Effector CD8-positive, alpha-beta T cell (primary cell): Measurements from ENCODE around the gene BAHD1.
"Not testable (repeated sequence)": the region's sequence is repeated elsewhere in the genome, so short reads cannot be mapped to it uniquely, and the experiment has no call there.

Experiments
- DNase-seq: peaks from one replicate; lab custom pipeline; 2025; lab: John Stamatoyannopoulos, UW

The BAHD1 gene

DNA sequence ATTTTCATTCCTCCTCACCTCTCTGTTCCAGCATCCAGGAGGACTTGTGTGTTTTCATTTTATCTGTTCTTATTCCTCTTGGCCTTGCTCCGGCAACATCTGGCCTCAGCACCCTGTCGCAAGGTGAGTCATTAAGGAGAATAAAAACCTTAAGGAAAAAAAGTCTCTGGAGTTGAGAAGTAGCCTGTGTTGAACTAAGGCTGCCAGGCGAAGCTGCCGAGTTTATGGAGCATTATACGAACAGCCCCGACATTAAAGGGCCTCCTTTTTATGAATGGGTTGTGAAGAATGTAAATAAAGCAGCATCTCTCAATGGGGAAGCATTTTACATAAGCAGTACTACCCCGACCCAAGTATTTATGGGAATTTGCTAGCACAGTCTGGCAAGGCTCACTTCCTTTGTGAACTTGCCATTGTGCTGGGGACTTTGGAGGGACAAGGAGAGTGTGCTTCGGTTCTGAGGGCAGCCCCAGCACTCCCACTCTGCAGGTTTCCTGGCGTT, 4.7 kb downstream of the BAHD1 start:
- DNase-seq: no peak

DNA sequence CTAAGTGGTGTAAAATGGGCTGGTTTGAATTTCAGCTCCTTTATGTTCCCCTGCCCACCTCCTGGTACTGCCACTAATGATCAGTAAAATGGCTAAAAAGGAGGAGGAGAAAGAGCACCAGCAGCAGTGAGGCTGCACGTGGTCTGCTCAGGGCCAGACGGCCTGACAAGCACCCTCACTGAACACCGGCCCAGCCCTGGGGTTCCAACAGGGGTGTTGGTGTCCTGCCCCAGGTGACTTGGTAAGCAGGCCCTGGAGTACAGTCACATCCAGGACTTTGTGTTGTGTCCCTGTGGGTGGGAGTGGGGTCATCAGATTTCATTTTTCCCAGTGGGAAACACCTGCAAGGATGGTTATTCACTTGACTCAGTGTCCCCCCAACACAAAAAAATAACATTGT, 5.4 kb downstream of the BAHD1 start:
- DNase-seq: no peak

DNA sequence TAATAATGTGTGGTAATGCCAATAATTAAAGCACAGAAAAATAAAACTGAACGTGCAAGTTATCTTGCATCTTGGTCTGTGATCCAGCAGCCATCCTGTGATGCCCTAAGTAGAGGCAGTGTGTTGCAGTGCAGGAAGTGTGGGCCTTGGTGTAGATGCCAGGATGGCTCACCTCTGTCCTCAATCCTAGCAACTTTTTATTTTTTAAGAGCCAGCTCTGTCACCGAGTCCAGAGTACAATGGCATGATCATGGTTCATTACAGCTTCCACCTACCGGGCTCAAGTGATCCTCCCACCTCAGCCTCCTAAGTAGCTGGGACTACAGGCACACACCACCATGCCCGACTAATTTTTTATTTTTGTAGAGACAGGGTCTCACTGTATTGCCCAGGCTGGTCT, 7.6 kb downstream of the BAHD1 start:
- no peak for DNase-seq

DNA sequence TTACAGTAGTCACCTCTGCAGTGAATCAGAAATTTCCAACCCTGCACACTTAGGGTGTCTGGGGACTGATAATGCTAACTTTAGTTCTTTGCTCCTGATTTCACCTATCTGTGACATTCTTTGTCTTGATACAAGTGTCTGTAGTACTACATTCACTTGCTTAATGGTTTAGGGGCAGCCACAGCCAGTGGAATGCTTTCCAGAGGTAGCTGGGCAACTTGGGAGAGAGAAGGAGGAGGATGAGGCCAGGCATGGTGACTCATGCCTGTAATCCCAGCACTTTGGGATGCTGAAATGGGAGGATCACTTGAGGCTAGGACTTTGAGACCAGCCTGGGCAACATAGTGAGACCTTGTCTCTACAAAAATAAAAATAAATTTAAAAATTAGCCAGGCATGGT, 8.5 kb downstream of the BAHD1 start:
- DNase-seq: no peak

DNA sequence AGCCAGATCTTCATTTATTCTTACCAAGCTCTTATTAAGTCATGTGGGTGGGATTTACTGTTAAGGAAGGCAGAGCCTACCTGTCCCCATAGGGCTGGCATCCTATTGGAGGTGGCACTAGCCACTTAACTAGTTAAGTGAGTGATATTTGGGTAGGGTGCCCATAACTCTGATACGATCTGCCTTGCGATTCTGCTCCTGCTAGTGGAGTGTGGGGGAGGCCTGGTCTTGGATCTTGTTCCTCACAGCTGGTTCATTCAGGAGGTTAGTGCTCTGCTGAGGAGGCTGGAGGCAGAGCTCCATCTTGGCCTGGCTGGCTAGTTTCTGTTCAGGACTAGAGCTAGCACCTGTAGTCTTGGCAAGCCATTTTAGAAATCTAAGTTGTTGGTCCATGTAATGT, 9.3 kb downstream of the BAHD1 start:
- no peak for DNase-seq

DNA sequence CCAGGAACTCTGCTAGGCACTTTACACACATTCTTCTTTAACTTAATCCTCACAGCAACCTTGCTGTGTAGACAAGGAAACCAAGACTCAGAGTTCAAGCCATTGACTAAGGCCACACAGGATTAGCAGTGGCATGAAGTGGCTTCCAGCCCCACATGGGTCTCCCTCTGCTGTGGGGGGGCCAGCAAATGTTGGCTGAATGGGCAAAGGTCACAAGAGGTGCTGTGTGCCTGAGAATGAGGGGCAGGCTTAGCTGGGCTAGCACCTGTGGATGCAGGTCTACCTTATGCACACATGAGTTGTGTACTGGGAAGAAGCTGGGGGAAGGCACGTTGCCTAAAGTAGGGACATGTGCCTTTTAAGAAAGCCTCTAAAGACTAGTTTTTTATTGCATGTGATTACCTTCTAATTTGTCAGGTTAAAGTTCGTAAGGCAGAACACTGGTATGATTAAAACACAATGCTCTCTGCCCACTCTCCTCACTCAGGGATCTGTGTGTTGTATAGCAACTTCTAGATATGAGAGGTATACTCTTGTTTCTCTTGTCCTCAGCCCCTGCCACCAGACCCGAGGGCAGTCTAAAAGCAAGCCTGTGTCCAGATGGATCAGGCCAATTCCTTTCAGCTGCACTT, 10.9 kb downstream of the BAHD1 start:
- DNase-seq: no peak

DNA sequence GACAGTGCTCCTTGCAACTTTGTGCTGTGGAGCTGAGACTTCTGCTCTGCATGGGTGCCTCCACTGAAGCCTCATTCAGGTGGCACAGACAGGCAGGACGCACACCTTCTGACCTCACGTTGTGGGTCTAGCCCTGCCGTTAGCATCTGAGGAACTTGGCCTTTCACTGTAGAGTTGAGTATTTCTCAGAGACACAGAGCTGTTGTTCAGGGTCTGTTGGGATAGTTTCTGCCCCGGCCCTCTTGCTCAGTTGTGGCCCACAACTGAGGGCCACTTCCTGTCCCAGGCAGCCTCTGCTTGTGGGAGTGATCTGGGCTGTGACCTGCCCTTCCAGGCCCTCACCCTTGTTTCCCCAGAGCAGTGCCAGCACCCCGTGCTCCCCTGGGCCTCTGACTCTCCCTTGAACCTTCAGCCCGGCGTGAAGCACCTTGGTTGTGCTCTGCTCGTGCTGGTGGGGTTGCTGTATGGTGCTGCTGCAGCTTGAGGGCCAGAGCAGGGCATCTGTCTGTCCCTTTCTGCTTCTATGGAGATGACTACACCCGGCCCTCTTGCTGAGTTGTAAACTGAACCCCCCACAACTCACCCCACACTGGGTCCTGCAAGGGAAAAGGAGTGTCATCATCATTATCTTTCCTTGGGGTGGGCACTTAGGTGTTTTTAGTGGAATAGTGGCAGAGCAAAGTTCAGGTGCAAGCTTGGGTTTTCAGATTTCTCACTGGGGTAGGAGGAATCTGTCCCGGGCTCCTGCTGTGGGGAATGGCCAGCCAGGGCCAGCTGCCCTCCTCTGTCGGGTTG, 11.7 kb downstream of the BAHD1 start:
- no peak for DNase-seq

DNA sequence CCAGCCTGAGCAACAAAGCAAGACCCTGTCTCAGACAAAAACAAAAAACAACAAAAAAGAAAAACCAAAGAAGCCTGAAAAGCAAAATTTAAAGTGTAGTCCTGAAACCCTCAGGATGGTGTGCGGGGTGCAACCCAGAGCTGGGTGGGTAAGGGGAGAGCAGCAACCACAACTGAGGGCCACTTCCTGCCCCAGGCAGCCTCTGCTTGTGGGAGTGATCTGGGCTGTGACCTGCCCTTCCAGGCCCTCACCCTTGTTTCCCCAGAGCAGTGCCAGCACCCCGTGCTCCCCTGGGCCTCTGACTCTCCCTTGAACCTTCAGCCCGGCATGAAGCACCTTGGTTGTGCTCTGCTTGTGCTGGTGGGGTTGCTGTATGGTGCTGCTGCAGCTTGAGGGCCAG, 13.2 kb downstream of the BAHD1 start:
- DNase-seq: not testable (repeated sequence)

DNA sequence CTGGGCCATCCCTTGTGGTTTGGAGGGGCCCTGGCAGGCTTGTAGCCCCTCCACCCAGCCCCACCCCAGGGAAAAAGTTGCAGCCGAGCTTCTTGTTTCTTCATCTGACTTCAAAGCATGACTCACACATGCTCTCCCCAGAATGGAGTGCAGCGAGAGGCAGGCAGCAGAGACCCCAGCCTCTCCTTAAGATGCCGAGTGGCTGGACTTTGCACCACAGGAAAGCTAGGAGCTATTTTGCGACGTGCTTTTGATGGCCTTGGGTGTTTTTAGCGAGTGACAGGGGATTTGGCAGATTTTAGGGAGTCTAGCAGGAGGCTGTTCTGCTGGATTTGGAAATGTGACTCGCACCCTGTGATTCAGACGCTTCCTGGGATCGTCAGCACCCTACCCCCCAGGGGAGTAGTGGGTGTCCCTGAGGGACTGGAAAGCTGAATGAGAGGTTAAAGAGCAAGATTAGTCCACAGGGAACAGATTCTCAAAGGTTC, 14.2 kb downstream of the BAHD1 start:
- no peak for DNase-seq

DNA sequence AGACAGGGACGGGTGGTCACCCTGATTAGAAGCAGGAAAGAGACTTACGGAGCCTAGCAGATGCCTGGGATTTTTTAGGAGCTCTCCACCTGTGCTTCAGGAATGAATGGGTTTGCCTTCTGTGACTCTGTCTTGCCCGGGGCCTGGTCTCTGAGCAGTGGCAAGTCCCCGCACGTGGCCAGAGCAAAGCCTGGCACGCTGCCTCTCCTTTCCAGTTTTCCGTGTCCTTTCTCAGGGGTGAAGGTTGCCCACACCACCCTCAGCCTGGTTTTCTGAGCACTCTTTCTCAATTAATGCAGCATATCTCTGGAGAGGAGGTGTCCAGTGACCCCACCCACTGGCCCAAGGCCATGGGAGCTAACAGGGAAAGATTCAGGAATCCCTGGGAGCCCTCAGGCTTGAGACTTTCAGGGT, 15.6 kb downstream of the BAHD1 start:
- DNase-seq: no peak

DNA sequence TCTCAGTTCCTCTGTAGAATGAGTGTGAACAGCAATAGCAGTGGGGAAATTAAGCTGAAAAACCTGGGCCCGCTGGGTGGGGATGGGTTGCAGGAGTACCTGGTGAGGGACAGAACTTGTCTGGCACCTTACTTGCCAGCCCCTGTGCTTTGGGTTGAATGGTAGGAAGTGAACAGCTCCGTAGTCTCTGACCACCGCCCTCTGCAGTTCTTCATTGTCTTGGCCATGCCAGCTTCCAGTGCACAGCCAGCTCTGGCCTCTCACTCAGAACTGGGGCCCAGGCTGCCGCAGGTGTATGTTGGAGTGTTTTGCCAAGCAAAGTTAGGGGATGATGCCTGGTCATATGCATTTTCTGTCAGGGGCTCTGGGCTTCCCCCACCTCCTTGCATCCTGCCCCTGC, 16.0 kb downstream of the BAHD1 start:
- no peak for DNase-seq

DNA sequence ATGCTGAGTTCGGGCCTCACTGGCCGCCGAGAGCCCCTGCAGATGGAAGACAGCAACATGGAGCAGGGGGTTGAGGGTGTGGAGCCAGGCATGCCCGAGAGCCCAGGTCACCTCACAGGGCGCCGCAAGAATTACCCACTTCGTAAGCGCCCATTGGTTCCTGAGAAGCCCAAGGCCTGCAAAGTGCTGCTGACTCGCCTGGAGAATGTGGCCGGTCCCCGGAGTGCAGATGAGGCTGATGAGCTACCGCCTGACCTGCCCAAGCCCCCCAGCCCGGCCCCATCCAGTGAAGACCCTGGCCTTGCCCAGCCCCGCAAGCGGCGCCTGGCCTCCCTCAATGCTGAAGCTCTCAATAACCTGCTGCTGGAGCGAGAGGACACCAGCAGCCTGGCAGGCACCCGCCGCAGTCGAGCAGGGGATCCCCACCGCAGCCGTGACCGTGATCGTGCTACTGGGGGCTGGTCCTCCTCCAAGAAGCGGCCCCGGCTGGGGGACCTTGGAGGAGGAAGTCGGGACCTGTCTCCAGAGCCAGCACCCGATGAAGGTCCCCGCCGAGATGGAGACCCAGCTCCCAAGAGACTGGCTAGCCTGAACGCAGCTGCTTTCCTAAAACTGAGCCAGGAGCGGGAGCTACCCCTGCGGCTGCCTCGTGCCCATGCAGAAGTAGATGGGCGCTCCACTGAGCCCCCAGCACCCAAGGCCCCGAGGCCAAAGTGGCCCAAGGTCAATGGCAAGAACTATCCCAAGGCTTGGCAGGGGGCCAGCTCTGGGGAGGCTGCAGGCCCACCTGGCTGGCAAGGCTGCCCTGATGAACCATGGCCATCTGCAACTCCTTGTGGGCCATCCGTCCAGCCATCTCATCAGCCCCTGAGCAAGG, 18.0 kb downstream of the BAHD1 start:
- DNase-seq: no peak

DNA sequence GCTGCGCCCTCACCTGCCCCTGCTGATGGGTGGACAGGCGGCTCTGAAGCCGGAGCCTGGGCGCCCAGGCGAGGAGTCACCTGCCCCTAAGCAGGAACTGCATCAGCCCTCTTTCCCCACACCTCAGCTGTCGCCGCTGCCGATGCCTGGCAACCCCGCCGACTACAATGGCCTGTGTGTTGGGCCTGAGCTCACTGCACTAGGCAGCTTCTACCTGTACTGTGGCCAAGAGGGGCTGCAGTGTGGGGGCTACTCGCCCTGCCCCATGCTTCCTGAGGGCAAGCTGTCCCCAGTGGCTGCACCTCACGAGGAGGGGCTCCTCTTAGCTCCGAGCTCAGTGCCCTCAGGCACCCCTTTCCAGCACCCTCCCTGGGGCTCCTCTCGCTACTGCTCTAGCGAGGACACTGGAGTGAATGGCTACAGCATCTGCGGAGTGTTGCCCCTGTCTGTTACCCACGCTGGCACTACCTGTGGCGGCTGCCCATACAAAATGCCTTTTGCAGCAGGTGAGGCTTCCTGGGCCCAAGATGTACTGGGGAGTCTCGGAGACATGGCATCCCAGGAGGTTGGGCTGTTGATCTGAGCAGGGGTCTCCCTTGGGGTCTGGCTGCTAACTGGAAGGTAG, 18.8 kb downstream of the BAHD1 start:
- DNase-seq: no peak

DNA sequence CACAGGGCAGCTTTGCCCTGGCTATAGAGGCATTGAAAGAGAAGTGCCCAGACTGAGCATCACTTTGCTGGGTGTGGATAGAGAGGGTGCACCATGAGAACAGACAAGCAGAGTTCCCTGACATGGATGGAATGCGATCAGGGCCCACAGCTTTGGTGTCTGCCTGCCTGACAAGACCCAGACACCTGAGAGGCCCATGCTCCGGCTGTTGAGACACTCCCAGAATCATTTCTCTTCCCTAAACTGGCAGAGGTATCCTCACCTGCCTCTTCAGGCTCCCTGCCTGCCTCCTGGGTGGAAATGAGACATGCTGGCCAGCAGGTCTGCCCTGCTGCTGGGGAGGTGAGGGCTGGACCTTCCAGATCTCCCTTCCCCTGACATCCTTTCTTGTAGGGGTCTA, 19.7 kb downstream of the BAHD1 start:
- no peak for DNase-seq

DNA sequence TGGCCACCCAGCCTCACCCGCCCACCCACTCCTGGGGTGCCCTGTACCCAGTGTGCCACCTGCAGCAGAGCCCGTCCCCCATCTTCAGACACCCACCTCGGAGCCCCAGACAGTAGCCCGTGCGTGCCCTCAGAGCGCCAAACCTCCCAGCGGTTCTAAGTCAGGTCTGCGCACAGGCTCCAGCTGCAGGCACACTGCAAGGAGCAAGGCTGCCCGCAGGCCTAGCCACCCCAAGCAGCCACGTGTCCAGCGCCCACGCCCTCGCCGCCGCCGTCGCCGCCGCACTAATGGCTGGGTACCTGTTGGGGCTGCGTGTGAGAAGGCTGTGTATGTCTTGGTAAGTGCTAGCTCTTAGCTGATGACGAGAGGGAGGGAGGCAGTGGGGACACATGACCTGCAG, 21.2 kb downstream of the BAHD1 start:
- no peak for DNase-seq

DNA sequence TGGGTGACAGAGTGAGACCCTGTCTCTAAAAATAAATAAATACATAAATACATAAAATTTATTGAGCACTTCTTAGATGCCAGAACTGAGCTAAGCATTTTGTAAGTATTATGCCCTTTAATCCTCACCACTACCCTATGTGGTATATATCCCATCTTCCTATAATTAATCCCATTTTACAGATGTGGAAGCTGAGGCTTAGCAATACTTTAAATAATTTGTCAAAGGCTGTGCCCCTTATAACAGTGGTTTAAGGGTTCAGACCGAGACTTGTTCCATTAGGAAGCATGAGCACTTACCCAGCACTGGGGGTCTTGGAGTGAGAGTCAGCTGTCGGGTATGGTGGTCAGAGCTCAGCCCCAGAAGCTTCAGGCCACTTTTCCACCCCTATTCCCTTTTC, 22.5 kb downstream of the BAHD1 start:
- DNase-seq: no peak

DNA sequence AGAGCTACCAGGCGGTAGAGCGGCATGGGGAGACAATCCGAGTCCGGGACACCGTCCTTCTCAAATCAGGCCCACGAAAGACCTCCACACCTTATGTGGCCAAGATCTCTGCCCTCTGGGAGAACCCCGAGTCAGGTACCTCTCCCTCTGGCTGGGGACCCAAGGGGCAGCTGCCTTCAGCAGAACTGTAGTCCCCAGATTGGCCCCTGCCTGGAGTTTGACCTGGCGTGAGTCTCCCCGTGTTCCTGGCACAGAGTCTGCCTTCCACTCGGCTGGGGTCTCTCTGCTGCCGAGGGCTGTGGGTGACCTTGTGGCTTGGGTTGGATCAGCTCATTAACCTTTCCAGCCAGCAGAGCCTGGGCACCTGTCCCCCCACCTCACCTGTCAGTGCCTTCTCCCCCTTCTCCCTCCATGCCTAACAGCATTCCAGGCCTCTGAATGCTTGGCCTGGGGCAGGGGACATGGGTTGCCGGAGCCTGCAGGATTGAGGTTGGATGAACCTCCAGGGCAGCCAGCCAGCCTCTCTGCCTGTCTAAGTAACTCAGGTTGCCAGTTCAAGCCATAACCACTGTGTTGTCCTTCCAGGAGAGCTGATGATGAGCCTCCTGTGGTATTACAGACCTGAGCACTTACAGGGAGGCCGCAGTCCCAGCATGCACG, 23.3 kb downstream of the BAHD1 start:
- DNase-seq: no peak

DNA sequence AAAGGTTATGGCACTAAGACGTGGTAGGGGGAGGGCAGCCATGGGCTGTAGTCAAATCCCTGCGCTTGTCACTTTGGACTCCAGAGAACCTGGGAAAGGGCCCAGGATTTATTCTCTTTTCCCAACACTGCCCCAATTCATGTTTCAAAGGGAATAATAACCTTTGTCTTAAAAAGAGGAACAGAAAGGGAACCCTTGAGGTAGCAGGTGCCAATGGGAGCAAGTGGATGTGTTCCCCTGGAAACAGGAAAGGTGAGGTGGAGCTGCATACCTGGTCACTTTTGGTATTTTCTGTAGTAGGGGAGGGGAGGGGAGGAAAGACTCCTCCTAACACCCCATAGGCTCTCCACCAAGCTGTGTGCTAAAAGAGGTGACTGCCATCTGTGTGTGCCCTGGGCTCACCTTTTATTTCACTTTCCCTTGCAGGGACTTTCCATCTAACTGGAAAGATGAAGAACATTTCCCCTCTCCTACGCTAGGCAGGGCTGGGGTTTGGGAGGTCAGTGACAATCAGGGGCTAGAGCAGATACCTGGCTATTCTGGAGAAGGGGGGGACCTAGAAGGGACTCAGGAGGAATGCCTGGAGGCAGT, 23.9 kb downstream of the BAHD1 start:
- DNase-seq: no peak

DNA sequence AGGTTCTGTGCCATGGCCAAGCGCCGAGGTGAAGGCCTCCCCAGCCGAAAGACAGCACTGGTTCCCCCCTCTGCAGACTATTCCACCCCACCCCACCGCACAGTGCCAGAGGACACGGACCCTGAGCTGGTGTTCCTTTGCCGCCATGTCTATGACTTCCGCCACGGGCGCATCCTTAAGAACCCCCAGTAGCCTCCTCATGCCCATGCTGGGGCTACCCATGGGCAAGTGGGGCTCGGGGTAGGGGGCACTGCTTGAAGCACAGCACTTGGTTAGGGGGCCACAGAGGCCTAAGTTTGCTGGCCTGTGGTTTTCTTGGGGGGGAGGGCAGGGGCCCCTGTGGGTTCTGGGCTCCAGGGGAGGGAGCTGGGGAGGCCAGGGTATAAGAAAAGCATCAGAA, 25.2 kb downstream of the BAHD1 start:
- no peak for DNase-seq

DNA sequence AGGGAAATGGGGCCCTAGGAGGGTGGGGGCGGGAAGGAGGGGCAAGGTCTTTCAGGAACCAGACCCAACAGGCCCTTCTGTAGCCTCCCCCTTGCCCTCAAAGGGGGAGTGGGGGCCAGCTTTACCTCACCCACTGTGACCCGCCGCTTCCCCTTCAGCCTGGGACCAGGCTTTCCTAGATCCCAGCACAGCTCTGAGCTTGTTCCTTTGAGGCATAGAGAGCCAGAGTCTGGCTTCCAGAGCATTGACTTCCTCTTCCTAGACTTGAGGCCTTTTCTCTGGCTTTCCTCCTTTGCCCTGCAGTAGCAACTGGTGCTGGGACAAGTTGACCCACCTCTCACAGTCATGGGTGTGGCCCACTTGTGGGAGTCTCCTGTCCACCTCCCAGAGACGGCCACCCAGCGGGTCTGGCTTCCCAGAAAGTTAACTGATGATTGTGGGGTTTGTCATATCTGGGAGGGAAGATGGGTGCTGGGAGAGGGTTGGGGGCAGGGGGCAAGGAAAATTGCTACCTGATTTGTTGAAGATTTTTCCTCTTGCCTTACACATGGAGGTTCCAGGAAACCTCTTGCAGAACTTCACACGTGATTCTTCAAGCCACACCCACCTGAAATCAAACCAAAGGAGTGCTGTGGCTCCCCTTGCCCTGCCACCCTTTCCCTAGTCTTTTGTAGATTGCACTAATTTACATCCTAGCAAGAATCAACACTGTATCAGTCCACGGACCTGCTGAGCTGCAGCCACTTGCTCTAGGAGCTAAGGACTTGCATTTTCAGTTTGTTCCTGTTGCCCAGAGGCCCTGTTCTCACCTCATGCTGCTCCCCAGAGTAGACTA, 25.9 kb downstream of the BAHD1 start:
- DNase-seq: no peak
